Left colon (tissue), 2 donors: Measurements from ENCODE around the gene ANKRD13D. TPM values are rescaled to one million over a fixed set of nuclear protein-coding genes. Genes with fewer than 3 reads are reported as not detected.
A peak's percentile ranks its signal among the peaks of the same experiment; 100 is the strongest.

Source experiments
- ATAC-seq: fragments of 200-7000 bp; cut with Tn5 transposase; one replicate; pipeline ENCODE4 v1.9.1; 2020; ENCODE audit warnings: mild to moderate bottlenecking, moderate library complexity
- DNase-seq, 2 donors: peaks; one replicate each; pipeline ENCODE4 v3.0.0-alpha.2; 2020
- intact Hi-C, 2 donors: fragments of 100-400 bp; cut with DNase I in 1 of 2; cut with micrococcal nuclease in 1 of 2; formaldehyde crosslinking; loops; one replicate each; pipeline versions ENCODE4 v1.11.2 to v1.14.0; 2022; cut with DNase I, micrococcal nuclease
- total RNA-seq, 2 donors: library from RNA; stranded (reverse); fragmentation: NEBNext Ultra II Directional; extraction: Animal tissue kit (Norgen Biotek cat#: 25700); gene quantifications; one replicate each; pipeline ENCODE4 v1.2.1, GENCODE V29; 2021
- donor health status: DM: no; HTN: no; CAD: no.
- donor health status: DM: yes; HTN: yes; CAD: no.

The ANKRD13D gene
- total RNA-seq, 2 donors from 2014 or later: 26.9 to 29.6 TPM

GRCh38 chr11:67280788-67281551 is 8.1 kb upstream of the ANKRD13D start:
- intact Hi-C loops: no loop called here
- DNase-seq: peak in 1 of 2 donors; percentile 8
- ATAC-seq: no peak

GRCh38 chr11:67281552-67282150 is 7.5 kb upstream of the ANKRD13D start:
- DNase-seq: peak in 1 of 2 donors; percentile 11
- ATAC-seq: no peak
- intact Hi-C loops: no loop called here

GRCh38 chr11:67282155-67282875 is 6.8 kb upstream of the ANKRD13D start:
- ATAC-seq (no peak), DNase-seq (no peak)
- intact Hi-C loops: no loop called here

GRCh38 chr11:67282876-67283371 is 6.2 kb upstream of the ANKRD13D start:
- intact Hi-C loops: no loop called here
- DNase-seq (peak in 1 of 2 donors; percentile 6), ATAC-seq (no peak)

- peak; percentile 7 to 34 for DNase-seq
- ATAC-seq: no peak
- intact Hi-C loops: no loop called here
Measured at GRCh38 chr11:67283481-67283963, 5.6 kb upstream of the ANKRD13D start.

GRCh38 chr11:67284811-67285540 is 4.1 kb upstream of the ANKRD13D start:
- ATAC-seq (no peak), DNase-seq (peak in 1 of 2 donors; percentile 22)
- intact Hi-C loops: no loop called here

GRCh38 chr11:67285541-67286498 is 3.3 kb upstream of the ANKRD13D start:
- DNase-seq (peak in 1 of 2 donors; percentile 22), ATAC-seq (no peak)
- intact Hi-C loops: no loop called here

- intact Hi-C loops: no loop called here
- DNase-seq: peak in 1 of 2 donors; percentile 22
- no peak for ATAC-seq
Measured at GRCh38 chr11:67286621-67287333, 2.3 kb upstream of the ANKRD13D start.

- ATAC-seq (no peak), DNase-seq (peak in 1 of 2 donors; percentile 17)
- intact Hi-C loops: no loop called here
Measured at GRCh38 chr11:67287355-67288197, 1.5 kb upstream of the ANKRD13D start.

GRCh38 chr11:67288198-67288451 is 978 bp upstream of the ANKRD13D start:
- intact Hi-C loops: no loop called here
- ATAC-seq: no peak
- no peak for DNase-seq

- intact Hi-C loops: no loop called here
- DNase-seq (peak; percentile 90), ATAC-seq (peak; percentile 74)
Measured at GRCh38 chr11:67288452-67289225, 464 bp upstream of the ANKRD13D start.

- DNase-seq (peak in 1 of 2 donors; percentile 58), ATAC-seq (peak; percentile 10)
- intact Hi-C loops: no loop called here
Measured at GRCh38 chr11:67289651-67290479, 762 bp downstream of the ANKRD13D start.

GRCh38 chr11:67290801-67291200 is 1.7 kb downstream of the ANKRD13D start:
- DNase-seq (peak in 1 of 2 donors; percentile 55), ATAC-seq (no peak)
- intact Hi-C loops: no loop called here

GRCh38 chr11:67291481-67292381 is 2.6 kb downstream of the ANKRD13D start:
- DNase-seq: peak in 1 of 2 donors; percentile 13
- intact Hi-C loops: no loop called here
- no peak for ATAC-seq
